Measurements from ENCODE around the gene EFR3B.
A peak's percentile ranks its signal among the peaks of the same experiment; 100 is the strongest.

GRCh38 chr2:25201265-25201664 lies 159.4 kb downstream of the EFR3B start:
- TF ChIP-seq CTCF (IDR thresholded peaks at IDR 0.05; ENCODE audit: insufficient read depth, low read depth, low read length) (peak; percentile 23), EZH2 (IDR thresholded peaks at IDR 0.05; ENCODE audit: insufficient read depth, low read length) (no peak)
